ENCODE data around the gene TTC17. TPM values are rescaled to one million over a fixed set of nuclear protein-coding genes. Genes with fewer than 3 reads are reported as not detected.

Gene TTC17
- total RNA-seq, 2 experiments from 2014 or later = 72.9 to 77.3 TPM

DNA sequence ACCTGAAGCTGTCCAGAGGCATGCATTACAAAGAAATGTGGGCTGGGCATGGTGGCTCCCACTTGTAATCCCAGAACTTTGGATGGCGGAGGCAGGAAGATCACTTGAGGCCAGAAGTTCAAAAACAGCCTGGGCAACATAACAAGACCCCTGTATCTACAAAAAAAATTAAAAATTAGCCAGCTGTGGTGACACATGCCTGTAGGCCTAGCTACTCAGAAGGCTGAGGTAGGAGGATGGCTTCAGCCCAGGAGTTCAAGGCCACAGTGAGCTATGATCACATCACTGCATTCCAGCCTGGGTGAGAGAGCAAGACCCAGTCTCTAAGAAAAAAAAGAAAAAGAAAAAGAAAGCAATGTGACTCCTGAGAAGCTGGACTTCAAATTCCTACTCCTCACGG lies 183.3 kb downstream of the TTC17 start:
- H3K4me1 ChIP-seq (ENCODE audit: insufficient read depth, low read length) = peaks cover 2% of the 10 kb centered on the region
- no peak overlapping the region for H3K27ac ChIP-seq (ENCODE audit: low read depth in 1 of 2, low read length in 2 of 2)
- H3K27me3 ChIP-seq (ENCODE audit: control insufficient read depth in 1 of 2, insufficient read depth in 2 of 2, low read length in 2 of 2) = peaks cover 20 to 38% of the 10 kb centered on the region in 2 experiments
- H3K4me3 ChIP-seq (ENCODE audit: low read length) = no peak overlapping the region
- Mint-ChIP-seq H3K4me1 (ENCODE audit: low read depth) (no peaks in the 10 kb centered on the region), H3K27ac (no peak overlapping the region), H3K36me3 (ENCODE audit: low read depth) (no peaks in the 10 kb centered on the region), H3K4me3 (no peak overlapping the region), H3K27me3 (peaks cover 87% of the 10 kb centered on the region), H3K9me3 (peaks cover 3% of the 10 kb centered on the region)
- H3K9me3 ChIP-seq (ENCODE audit: control insufficient read depth in 1 of 2, insufficient read depth in 1 of 2, low read length in 2 of 2) = peaks cover 0 to 9% of the 10 kb centered on the region in 2 experiments
- TF ChIP-seq, protein P1, sequence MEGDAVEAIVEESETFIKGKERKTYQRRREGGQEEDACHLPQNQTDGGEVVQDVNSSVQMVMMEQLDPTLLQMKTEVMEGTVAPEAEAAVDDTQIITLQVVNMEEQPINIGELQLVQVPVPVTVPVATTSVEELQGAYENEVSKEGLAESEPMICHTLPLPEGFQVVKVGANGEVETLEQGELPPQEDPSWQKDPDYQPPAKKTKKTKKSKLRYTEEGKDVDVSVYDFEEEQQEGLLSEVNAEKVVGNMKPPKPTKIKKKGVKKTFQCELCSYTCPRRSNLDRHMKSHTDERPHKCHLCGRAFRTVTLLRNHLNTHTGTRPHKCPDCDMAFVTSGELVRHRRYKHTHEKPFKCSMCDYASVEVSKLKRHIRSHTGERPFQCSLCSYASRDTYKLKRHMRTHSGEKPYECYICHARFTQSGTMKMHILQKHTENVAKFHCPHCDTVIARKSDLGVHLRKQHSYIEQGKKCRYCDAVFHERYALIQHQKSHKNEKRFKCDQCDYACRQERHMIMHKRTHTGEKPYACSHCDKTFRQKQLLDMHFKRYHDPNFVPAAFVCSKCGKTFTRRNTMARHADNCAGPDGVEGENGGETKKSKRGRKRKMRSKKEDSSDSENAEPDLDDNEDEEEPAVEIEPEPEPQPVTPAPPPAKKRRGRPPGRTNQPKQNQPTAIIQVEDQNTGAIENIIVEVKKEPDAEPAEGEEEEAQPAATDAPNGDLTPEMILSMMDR (IDR thresholded peaks at IDR 0.05) = no peak
- no peaks in the 10 kb centered on the region for H3K36me3 ChIP-seq (ENCODE audit: insufficient read depth, low read length)
- DNase-seq (no peak), ATAC-seq (ENCODE audit: poor library complexity) (no peak)
- ChIA-PET POLR2A (no interaction called here), CTCF (no interaction called here)
- intact Hi-C loops (cut with DNase I, micrococcal nuclease) = no loop called here

DNA sequence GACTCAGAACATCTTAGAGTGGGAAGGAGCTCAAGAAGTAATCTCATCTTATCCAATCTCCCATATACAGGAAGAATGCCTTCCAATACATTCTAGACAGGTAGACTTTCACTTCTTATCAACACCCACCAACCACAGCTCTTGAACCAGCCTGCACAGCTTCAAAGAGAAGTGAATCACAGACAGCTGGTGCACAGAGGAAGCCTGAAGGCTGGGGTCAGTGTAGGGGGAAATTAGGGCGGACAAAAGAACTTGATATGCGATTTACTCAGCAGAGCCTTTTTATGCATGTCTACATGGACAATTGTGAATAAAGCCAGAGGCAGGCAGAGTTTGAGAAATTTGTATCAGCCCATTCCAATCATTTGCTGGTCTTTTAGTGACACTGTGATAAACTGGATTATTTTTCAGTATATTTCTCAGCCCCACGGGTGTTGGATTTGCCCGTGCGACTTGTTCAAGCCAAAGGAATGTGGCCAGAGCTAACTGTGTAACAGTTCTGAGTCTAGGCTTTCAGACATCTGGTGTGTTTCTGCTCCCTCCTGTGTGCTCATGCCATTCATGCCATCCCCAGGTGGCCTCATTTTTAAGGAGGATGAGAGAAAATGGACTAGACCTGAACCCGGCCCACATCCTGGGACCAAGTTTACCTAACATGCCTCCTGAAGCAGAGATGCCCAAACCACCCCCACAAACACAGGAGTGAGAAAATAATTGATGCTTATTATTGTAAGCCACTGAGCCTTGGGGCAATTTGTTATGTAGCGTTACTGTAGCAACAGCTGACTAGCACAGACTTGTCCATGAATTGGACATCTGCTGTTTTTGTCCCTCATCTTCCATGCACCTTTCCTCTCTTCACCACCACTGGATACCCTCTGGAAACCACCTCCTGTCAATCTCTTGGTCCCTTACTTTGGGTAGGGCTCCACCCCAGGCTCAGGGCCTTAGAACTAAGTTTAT lies 184.3 kb downstream of the TTC17 start:
- ATAC-seq (ENCODE audit: poor library complexity) = no peak
- Histone ChIP-seq H3K27me3 (ENCODE audit: control insufficient read depth in 1 of 2, insufficient read depth in 2 of 2, low read length in 2 of 2) (peaks cover 25 to 32% of the 10 kb centered on the region in 2 experiments), H3K4me3 (ENCODE audit: low read length) (no peak overlapping the region), H3K4me1 (ENCODE audit: insufficient read depth, low read length) (peaks cover 10% of the 10 kb centered on the region), H3K36me3 (ENCODE audit: insufficient read depth, low read length) (no peaks in the 10 kb centered on the region), H3K9me3 (ENCODE audit: control insufficient read depth in 1 of 2, insufficient read depth in 1 of 2, low read length in 2 of 2) (peaks cover 0 to 10% of the 10 kb centered on the region in 2 experiments), H3K27ac (ENCODE audit: low read depth in 1 of 2, low read length in 2 of 2) (no peak overlapping the region)
- TF ChIP-seq, protein P1 (IDR thresholded peaks at IDR 0.05) = no peak
- intact Hi-C loops (cut with DNase I, micrococcal nuclease) = no loop called here
- Mint-ChIP-seq H3K9me3 (peaks cover 3% of the 10 kb centered on the region), H3K36me3 (ENCODE audit: low read depth) (no peaks in the 10 kb centered on the region), H3K4me1 (ENCODE audit: low read depth) (no peaks in the 10 kb centered on the region), H3K4me3 (no peak overlapping the region), H3K27me3 (peaks cover 79% of the 10 kb centered on the region), H3K27ac (no peak overlapping the region)
- ChIA-PET CTCF (no interaction called here), POLR2A (no interaction called here)
- no peak for DNase-seq

Other genes starting within 250 kb of the TTC17 start
- 10 to 100 TPM; 67.8 to 70.3 TPM for gene API5, start 46.9 kb upstream of the TTC17 start, total RNA-seq

All from CD4-positive, alpha-beta T cell (primary cell).